Testis (tissue), 2 donors: ENCODE results near the gene CFAP126.
"Not testable (repeated sequence)": the region's sequence is repeated elsewhere in the genome, so short reads cannot be mapped to it uniquely, and the experiment has no call there.

Source experiments
- CTCF ChIP-seq, 3 experiments: fragments of 450-650 bp in 2 of 3; fragments of 200-600 bp in 1 of 3; sonication (generic) in 1 of 3; IDR thresholded peaks; one replicate each; pipeline ENCODE4 v1.5.1; 2016 to 2019; ENCODE audit warnings: antibody characterized with exemption in 3 of 3, mild to moderate bottlenecking in 2 of 3, moderate library complexity in 1 of 3
- POLR2A ChIP-seq: fragments of 450-650 bp; IDR thresholded peaks from one replicate; pipeline ENCODE4 v1.6.1; 2017; ENCODE audit warnings: antibody characterized with exemption, mild to moderate bottlenecking, moderate library complexity

GRCh38 chr1:161413050-161413449 is 45.4 kb upstream of the CFAP126 start:
- not testable (repeated sequence) for TF ChIP-seq CTCF (IDR thresholded peaks at IDR 0.05); POLR2A
